Suppressor macrophage (primary cell): ENCODE measurements around the gene ZNF320.
"Not testable (repeated sequence)": the region's sequence is repeated elsewhere in the genome, so short reads cannot be mapped to it uniquely, and the experiment has no call there.

Experiments used
- DNase-seq, 4 experiments: peaks; one replicate each; pipeline ENCODE4 v3.0.0-alpha.2; 2020 to 2022

The ZNF320 gene

DNA sequence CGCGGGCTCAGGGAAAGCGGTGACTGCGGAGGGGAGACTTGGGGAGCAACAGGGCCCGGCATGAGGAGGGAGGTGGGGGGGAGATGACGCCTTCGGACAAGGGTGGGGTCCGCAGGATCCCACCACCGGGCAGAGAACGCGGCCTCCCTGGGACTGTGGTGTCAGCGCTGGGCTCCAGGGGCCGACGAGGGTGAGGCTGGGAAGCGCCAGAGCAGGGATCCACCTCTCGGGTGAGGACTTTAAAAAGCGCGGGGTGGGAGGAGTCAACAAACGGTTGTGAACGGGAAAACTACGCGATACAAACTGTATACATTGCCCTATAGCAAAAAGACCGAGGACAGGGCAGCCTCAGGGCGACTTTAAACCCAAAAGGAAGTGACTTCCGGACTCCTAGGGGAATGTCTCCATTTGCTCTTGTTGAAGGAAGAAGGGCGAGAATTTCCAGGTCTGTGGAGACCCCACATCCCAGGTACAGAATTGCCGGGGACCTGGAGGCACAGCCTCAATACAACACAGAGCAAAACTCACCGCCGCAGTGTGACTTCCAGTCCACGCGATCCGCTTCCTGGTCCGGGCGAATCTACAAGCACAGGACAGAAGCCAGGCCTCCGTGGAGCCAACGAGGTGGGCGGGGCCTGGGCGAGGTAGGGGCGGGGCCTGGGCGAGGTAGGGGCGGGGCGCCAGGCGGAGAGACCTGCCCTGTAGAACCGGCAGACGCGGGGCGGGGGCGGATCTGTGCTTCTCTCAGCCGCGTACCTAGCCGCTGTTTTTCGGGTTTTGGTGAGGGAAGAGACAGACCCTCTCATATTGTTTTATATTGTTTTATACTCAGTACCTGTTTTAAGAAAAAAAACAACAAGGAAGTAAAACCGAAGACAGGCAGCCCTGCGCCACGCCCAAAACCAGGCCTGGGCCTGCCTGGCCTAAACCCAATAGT is 25.7 kb upstream of the ZNF320 start, which contains the start of gene ZNF888:
TSS of gene ZNF888 (minus strand) at position 588 of the 937 bp plus-strand sequence. CDS start 5,555 bp downstream, outside the sequence.
- DNase-seq = peak; percentile 91 to 98 (median 94)

GRCh38 chr19:52917531-52917930 is 20.1 kb upstream of the ZNF320 start:
- no peak for DNase-seq

GRCh38 chr19:52910648-52911047 is 13.2 kb upstream of the ZNF320 start:
- DNase-seq = peak in 2 of 4 experiments; percentile 3 to 14

DNA sequence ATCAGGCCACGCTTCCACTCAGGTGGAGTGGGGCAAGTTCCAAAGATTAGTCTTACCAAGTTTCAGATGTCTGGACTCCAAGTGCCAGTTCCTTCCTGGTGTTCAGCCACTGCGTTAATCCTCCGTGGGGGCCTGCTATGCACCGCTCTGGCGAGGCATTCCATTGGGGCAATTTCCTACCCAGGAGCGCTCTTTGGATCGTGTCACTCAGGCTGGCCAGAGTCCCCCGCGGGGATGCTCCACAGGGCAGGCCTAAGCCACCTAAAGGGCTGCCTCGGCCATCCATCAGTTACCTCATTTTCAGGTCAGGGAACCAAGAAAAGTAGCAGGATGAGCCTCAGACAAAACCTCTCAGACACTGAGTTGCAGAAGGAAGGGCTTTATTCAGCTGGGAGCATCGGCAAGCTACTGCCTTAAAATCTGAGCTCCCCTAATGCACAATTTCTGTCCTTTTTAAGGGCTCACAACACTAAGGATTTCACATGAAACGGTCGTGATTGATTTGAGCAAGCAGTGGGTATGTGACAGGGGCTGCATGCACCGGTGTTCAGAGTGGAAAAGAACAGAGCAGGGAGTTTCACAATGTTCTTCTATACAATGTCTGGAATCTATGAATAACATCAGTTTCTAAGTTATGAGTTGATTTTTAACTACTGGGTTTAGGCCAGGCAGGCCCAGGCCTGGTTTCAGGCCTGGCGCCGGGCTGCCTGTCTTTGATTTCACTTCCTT is 6.8 kb upstream of the ZNF320 start:
- not testable (repeated sequence) for DNase-seq

DNA sequence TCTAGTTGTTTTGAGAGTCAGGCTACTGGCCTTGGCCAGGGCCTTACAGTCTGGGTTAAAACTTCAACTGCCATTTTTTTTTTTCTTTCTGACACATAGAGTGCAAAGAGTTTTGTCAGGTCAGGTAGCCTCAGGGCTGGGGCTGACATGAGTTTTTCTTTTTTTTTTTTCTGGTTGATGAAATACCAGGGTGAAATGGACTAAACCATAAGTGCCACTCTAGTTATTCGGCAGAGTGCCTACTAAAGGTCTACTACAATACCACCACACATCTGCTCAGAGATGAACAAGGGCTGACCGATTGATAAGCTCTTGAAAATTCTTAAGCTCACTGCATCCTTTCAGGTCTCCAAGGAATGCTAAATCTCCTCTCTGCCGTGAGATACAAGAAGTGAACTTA is 4.4 kb upstream of the ZNF320 start:
- no peak for DNase-seq

DNA sequence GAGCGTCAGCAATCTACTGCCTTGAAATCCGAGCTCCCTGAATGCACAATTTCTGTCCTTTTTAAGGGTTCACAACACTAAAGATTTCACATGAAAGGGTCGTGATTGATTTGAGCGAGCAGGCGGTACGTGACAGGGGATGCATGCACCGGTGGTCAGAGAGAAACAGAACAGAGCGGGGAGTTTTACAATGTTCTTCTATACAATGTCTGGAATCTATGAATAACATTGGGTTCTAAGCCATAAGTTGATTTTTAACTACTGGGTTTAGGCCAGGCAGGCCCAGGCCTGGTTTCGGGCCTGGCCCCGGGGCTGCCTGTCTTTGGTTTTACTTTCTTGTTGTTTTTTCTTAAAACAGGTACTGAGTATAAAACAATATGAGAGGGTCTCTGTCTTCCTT is 1.2 kb upstream of the ZNF320 start:
- not testable (repeated sequence) for DNase-seq

DNA sequence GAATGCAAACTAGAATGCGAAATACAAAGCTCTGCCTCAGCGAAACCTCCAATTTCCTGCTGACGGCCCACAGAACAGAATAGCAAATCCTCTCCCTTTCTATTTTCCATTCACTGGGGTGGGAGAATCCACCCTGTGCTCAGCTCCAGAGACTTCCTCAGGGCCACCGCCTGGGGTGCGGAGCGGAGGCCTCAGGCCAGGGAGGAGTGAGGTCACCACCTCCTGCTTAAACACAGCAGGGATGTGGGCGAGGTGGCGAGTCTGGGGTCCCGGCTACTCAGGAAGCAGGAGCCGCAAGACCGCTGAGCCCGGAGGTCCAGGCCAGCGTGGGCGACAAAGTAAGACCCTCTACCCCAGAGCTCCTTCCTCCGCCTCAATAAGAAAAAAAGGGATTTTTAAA is 666 bp upstream of the ZNF320 start:
- DNase-seq = no peak

- peak; percentile 28 to 49 (median 32) for DNase-seq
Observed at GRCh38 chr19:52896431-52897137, 851 bp downstream of the ZNF320 start.

DNA sequence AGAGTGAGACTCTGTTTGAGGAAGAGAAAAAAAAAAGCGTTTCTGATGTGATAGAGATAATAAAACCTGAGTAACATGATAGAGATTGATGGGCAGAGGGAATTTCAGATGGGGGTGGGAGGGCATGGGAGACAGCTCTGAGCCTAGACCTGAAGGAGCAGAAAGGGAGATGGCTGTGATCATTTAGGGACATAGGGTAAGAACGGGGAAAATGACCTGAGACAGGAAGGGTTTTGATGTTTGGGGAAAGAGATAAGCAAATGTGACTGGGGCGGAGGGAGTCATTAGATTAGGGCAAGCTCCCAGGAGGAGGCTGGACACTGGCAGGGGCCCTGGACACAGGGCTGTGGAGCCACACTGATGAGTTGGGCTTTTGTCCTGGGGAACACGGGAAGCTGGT is 6.1 kb downstream of the ZNF320 start:
- DNase-seq = no peak

GRCh38 chr19:52889931-52890330 is 7.5 kb downstream of the ZNF320 start:
- no peak for DNase-seq

- no peak for DNase-seq
Observed at GRCh38 chr19:52889076-52889475, 8.4 kb downstream of the ZNF320 start.

DNA sequence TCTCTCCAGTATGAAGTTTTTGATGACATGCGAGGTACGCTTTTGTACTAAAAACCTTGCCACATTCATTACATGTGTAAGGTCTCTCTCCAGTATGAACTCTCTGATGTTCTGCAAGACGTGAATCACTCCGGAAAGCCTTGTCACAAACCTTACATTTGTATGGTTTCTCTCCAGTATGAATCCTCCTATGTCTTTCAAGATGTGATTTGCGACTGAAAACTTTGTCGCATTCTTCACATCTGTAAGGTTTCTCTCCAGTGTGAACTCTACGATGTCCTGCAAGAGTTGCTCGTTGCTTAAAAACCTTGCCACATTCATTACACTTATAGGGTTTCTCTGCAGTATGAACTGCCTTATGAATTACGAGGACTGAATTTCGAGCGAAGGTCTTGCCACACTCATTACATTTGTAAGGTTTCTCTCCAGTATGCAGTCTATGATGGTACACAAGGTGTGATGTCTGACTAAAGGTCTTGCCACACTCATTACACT is 16.5 kb downstream of the ZNF320 start:
- no peak for DNase-seq

DNA sequence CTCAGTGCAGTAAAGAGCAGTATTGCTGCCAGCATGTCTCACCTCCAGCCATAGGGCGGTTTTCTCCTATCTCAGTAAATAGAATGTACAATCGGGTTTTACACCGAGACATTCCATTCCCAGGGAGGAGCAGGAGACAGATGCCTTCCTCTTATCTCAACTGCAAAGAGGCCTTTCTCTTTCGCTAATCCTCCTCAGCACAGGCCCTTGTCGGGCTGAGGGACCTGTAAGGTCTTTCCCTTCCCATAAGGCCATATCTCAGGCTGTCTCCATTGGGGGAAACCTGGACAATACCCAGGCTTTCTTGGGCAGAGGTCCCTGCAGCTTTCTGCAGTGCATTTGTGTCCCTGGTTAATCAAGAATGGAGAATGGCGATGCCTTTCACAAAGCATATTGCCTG is 24.4 kb downstream of the ZNF320 start:
- not testable (repeated sequence) for DNase-seq

- no peak for DNase-seq
Observed at GRCh38 chr19:52871466-52871865, 26.0 kb downstream of the ZNF320 start.

- DNase-seq = not testable (repeated sequence)
Observed at GRCh38 chr19:52868031-52868430, 29.4 kb downstream of the ZNF320 start.

DNA sequence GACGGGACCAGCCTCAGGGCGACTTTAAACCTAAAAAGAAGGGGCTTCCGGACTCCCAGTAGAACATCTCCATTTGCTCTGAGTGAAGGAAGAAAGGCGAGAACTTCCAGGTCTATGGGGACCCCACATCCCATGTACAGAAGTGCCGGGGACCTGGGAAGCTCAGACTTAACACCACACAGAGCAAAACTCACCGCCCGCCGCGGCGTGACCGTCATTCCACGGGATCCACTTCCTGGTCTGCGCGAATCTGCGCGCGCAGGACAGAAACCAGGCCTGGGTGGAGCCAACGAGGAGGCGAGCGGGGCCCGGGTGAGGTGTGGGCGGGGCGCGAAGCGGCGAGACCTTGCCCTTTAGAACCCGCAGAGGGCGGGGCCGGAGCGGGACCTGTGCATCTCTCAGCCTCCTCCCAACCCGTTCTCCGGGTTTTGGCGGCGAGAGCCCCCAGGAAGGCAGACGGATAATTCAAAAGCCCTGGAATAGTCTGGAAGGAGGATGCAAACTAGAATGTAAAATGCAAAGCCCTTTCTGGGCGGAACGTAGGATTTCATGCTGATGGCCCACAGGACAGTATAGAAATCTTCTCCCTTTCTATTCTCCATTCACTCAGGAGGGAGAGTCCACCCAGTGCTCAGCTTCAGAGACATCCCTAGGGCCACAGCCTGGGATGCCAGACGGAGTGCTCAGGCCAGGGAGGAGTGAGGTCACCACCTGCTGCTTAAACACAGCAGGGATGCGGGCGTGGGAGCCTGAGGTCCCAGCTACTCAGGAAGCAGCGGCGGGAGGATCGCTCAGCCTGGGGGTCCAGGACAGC is 39.9 kb downstream of the ZNF320 start, which contains the start of gene ZNF468:
TSS of gene ZNF468 (minus strand) at position 242 of the 814 bp plus-strand sequence. CDS start 3,347 bp downstream, outside the sequence.
- DNase-seq = peak; percentile 74 to 89 (median 82)

DNA sequence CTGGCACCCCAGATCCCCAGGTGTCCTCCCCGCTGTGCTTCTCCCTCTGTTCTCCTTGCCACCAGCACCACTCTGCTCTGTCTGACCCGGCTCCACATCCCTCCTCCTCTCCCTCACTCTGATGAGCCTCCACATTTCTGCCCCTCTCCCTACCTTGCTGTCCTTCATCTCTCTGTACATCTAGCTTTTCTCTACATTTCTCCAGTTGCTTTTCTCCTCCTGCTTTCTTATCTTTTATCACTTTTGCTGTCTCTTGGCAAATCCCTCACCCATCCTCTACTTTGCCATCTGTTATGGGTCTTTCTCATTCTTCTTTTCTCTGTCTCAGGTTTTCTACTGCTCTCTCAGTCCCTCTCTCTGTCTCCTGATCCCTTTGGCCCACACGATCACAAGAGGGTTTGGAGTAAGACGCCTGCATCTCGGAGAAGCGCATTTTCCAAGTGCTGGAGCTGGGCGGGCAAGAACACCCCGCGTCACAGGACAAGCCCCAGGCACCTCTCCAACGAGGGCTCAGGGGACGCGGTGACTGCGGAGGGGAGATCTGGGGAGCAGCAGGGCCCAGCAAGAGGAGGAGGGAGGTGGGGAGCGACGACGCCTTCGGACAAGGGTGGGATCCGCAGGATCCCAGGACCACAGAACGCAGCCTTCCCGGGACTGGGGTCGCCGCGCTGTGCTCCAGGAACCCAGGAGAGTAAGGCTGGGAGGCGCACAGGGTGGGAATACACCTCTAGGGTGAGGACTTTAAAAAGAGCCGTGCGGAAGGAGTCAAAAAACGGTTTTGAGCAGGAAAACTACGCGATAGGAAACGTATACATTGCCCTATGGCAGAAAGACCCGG is 40.7 kb downstream of the ZNF320 start:
- peak in 3 of 4 experiments; percentile 3 to 13 (median 7) for DNase-seq
